Tibial nerve (tissue), 4 donors: Measurements from ENCODE around the gene CACNA2D2. TPM values are rescaled to one million over a fixed set of nuclear protein-coding genes. Genes with fewer than 3 reads are reported as not detected.

Source experiments
- DNase-seq, 2 donors: peaks; one replicate each; pipeline ENCODE4 v3.0.0-alpha.2; 2019; ENCODE audit warnings: low spot score in 2 of 2
- H3K27ac ChIP-seq, 4 donors: fragments of 200-600 bp; sonication (generic) in 3 of 4; one replicate each; pipeline ENCODE4 v1.5.1; 2017 to 2019; ENCODE audit warnings: mild to moderate bottlenecking in 1 of 4
- H3K27me3 ChIP-seq, 2 donors: fragments of 200-600 bp; sonication (generic) in 1 of 2; one replicate each; pipeline versions ENCODE4 v1.5.1 to v1.6.0; 2017 to 2019
- H3K36me3 ChIP-seq, 3 donors: fragments of 200-600 bp; sonication (generic); one replicate each; pipeline ENCODE4 v1.5.1; 2018 to 2019
- H3K4me1 ChIP-seq, 4 donors: fragments of 200-600 bp; sonication (generic) in 3 of 4; one replicate each; pipeline ENCODE4 v1.5.1; 2017 to 2019
- H3K4me3 ChIP-seq, 4 donors: fragments of 200-600 bp; sonication (generic) in 3 of 4; one replicate each; pipeline ENCODE4 v1.5.1; 2017 to 2019; ENCODE audit warnings: mild to moderate bottlenecking in 1 of 4, moderate library complexity in 1 of 4
- H3K9me3 ChIP-seq, 4 donors: fragments of 200-600 bp; sonication (generic) in 3 of 4; one replicate each; pipeline ENCODE4 v1.5.1; 2017 to 2019
- EP300 ChIP-seq, 2 donors: sonication (generic); formaldehyde crosslinking; IDR thresholded peaks; one replicate each; pipeline ENCODE4 v1.6.1; 2017; ENCODE audit warnings: antibody characterized with exemption in 2 of 2, mild to moderate bottlenecking in 1 of 2
- POLR2A ChIP-seq, 2 donors: fragments of 450-650 bp; IDR thresholded peaks; one replicate each; pipeline ENCODE4 v1.6.1; 2017; ENCODE audit warnings: antibody characterized with exemption in 2 of 2, mild to moderate bottlenecking in 2 of 2, moderate library complexity in 2 of 2
- WGBS, 2 donors: methylation state at CpG; one replicate each; pipeline ENCODE4 v1.1.5; 2018; 5-methylcytosine and 5-hydroxymethylcytosine counted together
- total RNA-seq, 4 donors: library from RNA; depleted of rRNA; stranded (reverse); fragments of >200 nt; gene quantifications; one replicate each; pipeline ENCODE4 v1.1.0, GENCODE V29; 2016
- TF ChIP-seq, protein P1 (sequence below), 5 experiments: fragments of 200-600 bp in 3 of 5; fragments of 450-650 bp in 2 of 5; sonication (generic) in 3 of 5; IDR thresholded peaks; one replicate each; pipeline ENCODE4 v1.5.1; 2016 to 2019; ENCODE audit warnings: antibody characterized with exemption in 5 of 5, mild to moderate bottlenecking in 3 of 5, moderate library complexity in 2 of 5

Gene CACNA2D2
- total RNA-seq, 4 donors from 2014 or later = 0.84 to 2.0 (median 1.2) TPM

DNA sequence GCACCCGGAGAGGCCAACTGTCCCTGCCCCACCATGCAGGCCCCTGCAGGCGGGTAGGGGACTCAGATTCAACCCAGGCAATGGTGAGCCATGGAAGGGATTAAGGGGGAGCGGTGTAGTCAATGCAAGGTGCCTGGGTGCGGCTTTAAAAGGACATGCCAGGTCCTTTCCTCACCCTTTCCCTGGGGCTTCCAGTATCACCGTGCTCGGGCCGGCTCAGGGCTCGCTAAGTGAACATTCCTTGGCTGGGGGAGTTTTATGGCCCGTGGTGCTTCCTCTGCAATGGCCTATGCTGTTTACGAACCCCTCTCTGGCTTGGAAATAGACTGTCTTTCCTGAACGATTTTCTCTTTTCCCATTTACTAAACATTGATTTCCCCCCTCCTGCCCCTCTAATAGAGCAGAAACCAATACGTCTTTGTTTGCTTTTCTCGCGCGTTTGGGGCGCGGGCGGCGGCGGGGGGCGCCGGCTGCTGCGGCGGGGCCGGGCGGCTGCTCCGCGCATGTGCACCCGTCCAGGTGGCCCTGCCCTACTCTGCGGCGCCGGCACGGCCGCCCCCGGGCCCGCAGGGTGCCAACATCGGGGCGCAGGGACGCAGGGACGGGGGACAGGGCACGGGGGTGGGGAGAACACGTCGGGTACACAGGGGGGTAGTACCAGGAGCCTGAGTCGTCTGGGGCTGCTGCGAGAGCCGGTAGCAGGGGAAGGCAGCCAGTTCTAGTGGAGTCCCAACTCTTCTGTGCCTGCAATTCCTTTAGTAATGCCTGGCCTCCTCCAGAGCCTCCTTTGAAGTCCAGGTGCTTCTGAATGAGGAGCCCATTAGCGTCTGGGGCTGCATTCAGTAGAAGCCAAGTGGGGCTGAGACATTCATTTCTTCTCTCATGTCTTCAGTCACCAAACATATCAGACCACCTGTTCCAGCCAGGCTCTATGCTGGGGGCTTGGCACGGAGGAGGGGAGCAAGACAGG is 26.9 kb upstream of the CACNA2D2 start:
- Histone ChIP-seq H3K27me3 (no peaks in the 10 kb centered on the region), H3K27ac (no peak overlapping the region), H3K9me3 (no peaks in the 10 kb centered on the region), H3K4me3 (peak overlapping the region in 1 of 4 donors; percentile 11), H3K4me1 (peaks cover 0 to 5% (median 0%) of the 10 kb centered on the region in 4 donors), H3K36me3 (no peaks in the 10 kb centered on the region)
- WGBS, 2 donors = 20 to 28% methylated on average over 28 to 47 of the region's 48 CpGs
- no peak for DNase-seq
- no peak for TF ChIP-seq EP300 (IDR thresholded peaks at IDR 0.05)
- TF ChIP-seq, protein P1, sequence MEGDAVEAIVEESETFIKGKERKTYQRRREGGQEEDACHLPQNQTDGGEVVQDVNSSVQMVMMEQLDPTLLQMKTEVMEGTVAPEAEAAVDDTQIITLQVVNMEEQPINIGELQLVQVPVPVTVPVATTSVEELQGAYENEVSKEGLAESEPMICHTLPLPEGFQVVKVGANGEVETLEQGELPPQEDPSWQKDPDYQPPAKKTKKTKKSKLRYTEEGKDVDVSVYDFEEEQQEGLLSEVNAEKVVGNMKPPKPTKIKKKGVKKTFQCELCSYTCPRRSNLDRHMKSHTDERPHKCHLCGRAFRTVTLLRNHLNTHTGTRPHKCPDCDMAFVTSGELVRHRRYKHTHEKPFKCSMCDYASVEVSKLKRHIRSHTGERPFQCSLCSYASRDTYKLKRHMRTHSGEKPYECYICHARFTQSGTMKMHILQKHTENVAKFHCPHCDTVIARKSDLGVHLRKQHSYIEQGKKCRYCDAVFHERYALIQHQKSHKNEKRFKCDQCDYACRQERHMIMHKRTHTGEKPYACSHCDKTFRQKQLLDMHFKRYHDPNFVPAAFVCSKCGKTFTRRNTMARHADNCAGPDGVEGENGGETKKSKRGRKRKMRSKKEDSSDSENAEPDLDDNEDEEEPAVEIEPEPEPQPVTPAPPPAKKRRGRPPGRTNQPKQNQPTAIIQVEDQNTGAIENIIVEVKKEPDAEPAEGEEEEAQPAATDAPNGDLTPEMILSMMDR (IDR thresholded peaks at IDR 0.05) = no peak
- no peak for TF ChIP-seq POLR2A (IDR thresholded peaks at IDR 0.05)

DNA sequence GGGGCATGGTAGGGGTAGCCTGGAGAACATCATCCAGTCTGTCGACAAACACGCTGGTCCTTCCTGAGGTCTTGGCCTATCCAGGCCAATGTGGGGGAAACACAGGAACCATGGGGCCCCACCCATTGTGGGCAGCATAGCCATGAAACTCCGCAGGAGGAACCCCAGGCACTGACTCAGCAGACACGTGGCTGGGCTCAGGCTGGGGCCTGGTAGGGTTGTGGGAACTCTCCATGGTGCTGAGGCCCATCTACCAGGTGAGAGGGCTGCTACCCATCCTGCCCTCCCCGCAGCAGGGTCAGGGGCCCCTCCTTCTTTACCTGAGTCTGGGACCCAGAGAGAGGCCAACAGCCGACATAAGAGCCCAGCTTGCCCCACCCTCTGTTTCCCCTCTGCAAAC is 22.6 kb upstream of the CACNA2D2 start:
- Histone ChIP-seq H3K4me1 (no peaks in the 10 kb centered on the region), H3K4me3 (no peak overlapping the region), H3K27ac (no peak overlapping the region), H3K9me3 (no peaks in the 10 kb centered on the region), H3K36me3 (no peaks in the 10 kb centered on the region), H3K27me3 (no peaks in the 10 kb centered on the region)
- 38 to 42% methylated on average over 6 of the region's 6 CpGs for WGBS, 2 donors
- peak in 1 of 2 donors; percentile 28 for DNase-seq
- TF ChIP-seq, protein P1 (IDR thresholded peaks at IDR 0.05) = no peak
- no peak for TF ChIP-seq EP300 (IDR thresholded peaks at IDR 0.05)
- no peak for TF ChIP-seq POLR2A (IDR thresholded peaks at IDR 0.05)

DNA sequence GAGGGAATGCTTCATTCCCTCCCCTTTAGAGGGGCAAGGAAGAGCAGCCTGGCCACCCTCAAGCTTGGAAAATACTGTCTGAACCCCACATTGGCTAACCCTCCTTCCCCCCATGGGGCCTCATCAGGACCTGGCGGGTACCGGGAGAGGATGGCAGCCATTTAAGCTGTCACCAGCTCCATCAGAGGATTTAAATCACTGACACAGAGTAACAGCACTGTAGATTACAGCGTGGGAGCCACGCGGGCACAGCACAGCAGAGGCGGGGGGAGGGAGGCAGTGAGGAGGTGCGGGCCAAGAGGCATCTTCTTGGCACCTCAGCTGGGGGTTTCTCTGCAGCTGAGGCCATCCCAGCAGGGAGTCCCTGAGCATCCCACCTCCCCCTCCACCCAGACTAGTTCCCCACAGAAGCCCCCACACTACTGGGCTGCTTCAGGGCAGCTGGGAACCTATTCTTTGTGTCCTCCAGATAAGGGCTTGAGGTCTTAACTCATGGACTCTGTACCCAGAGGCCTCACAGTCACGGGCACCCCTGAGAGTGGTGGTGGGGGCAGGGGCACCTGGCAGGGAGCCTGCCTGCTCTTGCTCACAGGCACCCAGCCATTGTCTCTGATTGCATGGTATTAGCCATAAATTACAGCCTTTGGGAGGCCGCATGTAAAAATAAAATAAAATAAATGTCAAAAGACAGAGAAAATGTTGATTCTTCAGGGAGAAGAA is 21.9 kb upstream of the CACNA2D2 start:
- no peak overlapping the region for H3K27ac ChIP-seq
- H3K4me1 ChIP-seq = no peaks in the 10 kb centered on the region
- 74 to 75% methylated on average over 7 to 9 of the region's 9 CpGs for WGBS, 2 donors
- no peaks in the 10 kb centered on the region for H3K9me3 ChIP-seq
- DNase-seq = no peak
- no peaks in the 10 kb centered on the region for H3K36me3 ChIP-seq
- no peak overlapping the region for H3K4me3 ChIP-seq
- H3K27me3 ChIP-seq = no peaks in the 10 kb centered on the region
- TF ChIP-seq EP300 (IDR thresholded peaks at IDR 0.05) = no peak
- TF ChIP-seq, protein P1 (IDR thresholded peaks at IDR 0.05) = no peak
- no peak for TF ChIP-seq POLR2A (IDR thresholded peaks at IDR 0.05)

DNA sequence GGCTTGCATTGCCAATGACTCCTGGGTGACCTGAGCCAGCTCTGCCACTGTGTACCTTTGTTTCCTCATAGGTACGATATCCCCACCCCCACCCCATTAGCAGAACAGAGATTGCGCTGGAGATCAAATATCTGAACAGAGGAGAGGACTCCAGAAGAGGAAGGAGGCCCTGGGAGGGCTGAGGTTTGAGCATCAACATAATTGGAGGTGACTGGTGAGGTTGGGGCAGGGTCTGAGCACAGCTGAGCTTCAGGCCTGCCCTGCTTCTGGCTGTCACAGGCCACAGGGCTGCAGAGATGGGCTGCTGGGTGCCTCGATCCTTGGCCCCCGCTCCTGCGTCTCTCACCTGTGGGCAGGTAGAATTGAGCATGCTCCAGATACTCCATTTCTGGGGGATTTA is 21.3 kb upstream of the CACNA2D2 start:
- TF ChIP-seq POLR2A (IDR thresholded peaks at IDR 0.05) (no peak), EP300 (IDR thresholded peaks at IDR 0.05) (no peak)
- TF ChIP-seq, protein P1 (IDR thresholded peaks at IDR 0.05) = no peak
- H3K4me3 ChIP-seq = no peak overlapping the region
- no peaks in the 10 kb centered on the region for H3K4me1 ChIP-seq
- no peaks in the 10 kb centered on the region for H3K9me3 ChIP-seq
- 79 to 87% methylated on average over 5 of the region's 5 CpGs for WGBS, 2 donors
- no peak overlapping the region for H3K27ac ChIP-seq
- H3K36me3 ChIP-seq = no peaks in the 10 kb centered on the region
- DNase-seq = no peak
- H3K27me3 ChIP-seq = no peaks in the 10 kb centered on the region
